Islet precursor cell (in vitro differentiated cells): ENCODE results near the gene RBMS3.

Experiments
- DNase-seq: peaks from one replicate; pipeline ENCODE4 v3.0.0-alpha.2; 2018

RBMS3 gene

DNA sequence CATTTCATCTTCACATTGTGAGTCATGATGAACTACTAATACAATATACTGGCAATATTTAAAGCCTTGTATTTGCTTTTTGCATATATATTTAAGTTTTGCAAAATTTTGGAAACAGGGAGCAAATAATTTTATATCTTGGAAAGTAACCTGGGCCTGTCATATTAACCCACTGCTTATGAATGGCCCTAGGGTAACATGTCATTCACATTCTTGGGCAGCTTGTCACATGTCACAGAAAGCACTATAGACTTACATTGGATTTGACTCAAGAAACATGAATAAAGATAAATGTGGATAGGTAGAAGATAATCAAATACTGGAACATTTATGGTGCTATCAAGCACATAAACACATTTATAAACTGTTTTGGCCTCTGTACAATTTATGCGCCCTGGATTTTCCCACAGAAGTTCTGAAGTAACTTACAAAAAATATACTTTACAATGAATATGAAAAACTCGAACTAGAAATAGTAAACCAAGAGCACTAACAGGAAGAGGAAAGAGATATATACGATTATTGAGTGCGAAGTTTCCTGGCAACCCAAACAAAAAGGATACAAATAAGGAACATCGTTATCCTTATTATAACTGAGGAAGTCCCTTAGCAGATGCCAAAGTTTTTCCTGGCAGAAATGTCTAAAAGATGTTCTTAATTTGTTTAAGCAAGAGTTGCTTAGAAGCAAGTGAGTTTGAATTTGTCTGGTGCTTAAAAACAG, 257.2 kb downstream of the RBMS3 start:
- DNase-seq = no peak

DNA sequence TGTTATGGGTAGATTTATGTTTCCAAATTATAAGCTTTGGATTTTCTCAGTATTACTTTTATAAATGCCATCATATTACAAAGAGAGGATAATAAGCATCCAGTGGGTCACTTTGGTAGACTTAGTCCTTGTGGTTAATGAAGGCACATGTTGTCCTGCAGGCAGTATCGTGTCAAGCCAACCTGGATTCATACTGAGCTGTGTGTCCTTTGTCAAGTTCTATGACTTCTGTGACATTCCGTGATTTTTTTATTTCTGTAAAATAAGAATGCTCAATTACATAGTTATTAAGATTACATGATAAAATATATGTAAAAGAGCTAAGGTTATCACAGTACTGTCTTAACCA, 257.7 kb downstream of the RBMS3 start:
- no peak for DNase-seq

DNA sequence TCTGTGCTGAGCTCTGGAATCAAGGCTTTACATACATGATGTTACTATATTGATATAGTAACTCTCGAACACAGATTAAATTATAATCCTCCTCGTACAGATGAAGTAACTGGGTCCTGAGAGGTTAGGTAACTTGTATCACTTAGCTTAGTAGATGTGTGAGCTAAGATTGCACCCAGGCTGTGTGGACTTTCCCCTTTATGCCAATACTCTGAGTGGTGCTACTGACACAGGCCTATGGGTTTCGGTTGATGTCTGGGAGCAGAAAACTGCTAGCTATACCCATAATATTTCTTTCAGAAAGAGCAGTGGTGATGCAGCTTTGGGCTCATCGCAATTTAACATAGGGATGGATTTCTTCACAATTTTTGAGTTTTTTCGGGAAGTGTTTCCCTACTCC, 259.7 kb downstream of the RBMS3 start:
- no peak for DNase-seq

DNA sequence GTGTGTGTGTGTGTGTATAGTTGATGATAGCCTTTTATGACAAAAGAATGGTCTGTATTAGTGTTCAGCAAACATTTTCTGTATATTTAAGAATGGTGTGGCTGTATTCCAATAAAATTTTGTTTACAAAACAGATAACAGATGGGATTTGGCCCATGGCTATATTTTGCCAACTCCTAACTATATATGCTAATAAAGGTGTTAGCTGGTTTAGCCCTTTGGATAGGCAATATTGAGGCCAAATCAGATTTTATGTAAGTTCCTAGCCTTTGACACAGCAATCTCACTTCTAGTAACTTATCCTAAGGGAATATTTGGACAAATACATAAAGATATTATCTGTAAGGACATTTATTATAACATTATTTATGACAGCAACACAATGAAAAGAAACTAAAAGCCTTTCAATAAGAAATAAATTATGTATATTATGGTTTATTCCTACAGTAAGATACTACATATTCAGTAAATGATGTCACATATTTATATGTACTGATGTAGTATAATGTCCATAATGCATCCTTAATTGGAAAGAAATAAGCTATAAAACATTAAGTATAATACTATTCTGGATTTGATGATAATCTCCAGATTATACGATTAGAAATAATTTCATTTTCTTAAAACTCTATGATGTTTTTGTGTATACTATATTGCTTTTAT, 264.0 kb downstream of the RBMS3 start:
- no peak for DNase-seq

DNA sequence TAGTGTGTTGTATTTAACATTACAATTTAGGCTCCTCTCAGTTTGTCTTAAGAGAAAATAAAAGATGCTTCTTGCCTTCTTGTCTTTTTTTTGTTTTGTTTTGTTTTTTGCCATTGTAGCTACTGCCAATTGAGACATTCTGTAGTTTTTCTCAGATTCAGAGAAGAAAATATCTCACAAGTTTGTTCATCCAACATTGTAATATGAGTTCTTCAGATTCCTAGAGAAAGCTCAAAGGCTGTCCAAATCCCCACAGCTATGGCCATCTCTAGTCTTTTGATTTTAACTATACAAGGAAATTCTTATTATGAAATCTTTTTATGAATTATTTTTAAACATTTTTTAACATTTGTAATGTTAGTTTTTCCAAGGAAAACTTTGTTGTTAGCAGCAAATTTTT, 264.7 kb downstream of the RBMS3 start:
- no peak for DNase-seq

DNA sequence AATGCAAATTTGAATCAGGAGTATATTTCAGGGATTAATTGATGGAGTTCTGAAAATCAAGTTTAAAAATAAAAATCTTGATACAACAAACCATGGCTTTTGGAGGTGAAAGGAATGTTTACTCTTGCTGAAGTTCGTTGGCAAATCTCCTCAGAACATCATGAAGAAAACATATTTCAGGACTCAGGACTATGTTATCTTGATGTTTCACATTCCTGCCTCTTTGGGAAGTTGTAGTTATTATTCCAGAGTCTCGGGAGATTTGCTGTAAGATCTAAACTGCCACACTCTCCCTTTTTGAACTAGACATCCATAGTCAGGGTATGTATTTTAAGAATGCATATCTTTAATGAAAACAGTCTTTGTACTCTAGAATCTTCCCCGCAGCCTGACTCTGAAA, 271.2 kb downstream of the RBMS3 start:
- DNase-seq = no peak

DNA sequence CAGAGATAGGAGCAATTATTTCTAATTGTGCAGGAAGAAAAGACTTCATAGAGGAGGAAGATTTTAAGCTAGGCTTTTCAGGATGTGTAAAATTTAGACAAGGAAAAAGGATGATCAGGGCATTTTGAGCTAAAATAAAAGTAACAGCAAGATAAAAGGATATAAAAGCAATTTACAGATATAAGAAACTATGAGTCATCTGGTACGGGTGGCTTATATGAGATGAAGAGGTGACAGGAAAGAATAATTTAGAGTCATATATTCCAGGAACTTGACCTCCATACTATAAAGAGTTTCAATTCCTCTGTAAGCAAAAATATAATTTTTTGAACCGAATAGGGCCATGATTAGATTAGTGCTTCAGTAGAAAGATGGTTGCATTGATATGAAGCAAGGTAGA, 273.7 kb downstream of the RBMS3 start:
- DNase-seq = no peak

DNA sequence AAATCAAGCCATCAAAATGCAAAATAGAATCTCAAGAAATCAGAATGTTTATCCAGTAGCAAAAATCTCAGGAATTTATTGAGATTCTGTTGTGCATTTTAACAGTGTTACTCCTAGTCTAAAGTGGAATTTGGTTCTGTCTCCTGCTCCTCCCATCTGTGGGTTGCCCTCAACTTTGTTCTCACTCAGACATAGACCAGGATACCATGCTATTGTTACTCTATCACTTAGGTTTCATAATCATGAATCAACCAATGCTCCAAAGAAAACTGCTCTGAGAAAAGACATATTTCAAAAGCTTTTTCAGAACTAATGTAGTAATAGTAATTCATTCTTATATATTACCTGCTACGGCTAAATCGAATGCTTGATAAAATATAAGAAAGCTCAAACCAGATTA, 274.7 kb downstream of the RBMS3 start:
- DNase-seq = no peak

DNA sequence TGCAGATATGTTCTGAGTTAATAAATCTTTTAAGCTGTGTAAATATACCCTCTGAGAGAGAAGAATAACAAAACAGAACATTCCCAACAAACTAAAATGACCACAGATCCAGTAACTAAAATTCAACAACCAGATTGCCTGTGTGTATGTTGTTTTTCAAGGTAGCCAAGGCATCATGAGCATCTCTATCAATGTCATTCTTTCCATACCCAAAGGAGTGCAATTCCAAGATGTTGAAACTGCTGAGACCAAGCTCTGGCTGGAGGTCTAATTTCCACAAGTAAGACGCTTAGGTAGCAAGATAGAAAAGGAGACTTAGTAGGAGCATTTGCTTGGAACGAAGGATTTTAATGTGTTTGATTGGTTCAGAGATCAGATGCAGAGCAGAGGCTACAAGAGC, 276.3 kb downstream of the RBMS3 start:
- DNase-seq = no peak

DNA sequence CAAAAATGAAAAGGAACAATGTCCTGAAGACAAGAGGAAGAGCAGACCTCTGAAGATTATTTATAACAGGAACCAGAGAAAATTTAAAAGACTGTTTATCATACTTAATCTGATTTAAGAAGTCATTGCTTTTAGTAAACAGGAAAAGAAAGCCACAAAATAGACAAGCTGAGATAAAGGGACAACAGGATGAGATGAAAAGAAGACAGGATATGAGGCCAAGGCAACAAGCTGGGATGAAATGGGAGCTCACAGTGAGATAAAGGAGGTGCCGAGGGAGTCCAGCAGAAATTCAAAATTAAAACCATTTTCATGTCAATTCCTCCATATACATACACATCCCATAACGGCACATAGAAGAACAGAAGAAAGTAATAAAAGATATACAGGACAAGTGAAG, 277.0 kb downstream of the RBMS3 start:
- DNase-seq = no peak

DNA sequence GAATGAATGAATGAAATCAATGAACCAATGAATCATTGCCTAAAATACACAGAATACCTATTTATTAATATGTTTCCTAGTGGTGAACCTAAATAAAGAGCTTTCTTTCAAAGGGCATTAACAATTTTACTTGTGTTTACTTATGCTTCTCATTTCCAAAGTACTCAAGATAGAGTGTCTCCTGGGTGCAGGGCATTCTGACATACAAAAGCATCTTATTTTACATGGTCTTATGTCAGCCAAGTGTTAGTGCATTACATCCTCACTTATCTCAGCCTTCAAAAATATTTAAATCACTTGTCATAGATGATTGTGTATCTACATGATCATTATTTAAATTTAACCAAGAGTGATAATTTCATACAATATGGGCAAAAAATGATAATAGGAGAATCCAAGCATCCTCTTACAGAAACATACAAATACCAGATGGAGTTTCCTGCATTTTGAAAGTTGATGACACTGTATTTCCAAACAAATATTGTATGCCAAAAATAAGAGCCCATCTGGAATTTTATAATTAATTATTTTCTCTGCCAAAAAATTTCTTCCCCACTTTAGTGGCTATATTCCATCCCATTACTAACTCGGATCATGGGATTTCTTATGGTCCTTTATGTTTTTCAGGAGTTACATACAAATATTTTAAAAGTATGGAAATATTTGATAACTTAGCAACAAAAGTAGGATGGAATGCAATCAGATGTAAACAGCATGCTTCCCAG, 279.0 kb downstream of the RBMS3 start:
- no peak for DNase-seq

DNA sequence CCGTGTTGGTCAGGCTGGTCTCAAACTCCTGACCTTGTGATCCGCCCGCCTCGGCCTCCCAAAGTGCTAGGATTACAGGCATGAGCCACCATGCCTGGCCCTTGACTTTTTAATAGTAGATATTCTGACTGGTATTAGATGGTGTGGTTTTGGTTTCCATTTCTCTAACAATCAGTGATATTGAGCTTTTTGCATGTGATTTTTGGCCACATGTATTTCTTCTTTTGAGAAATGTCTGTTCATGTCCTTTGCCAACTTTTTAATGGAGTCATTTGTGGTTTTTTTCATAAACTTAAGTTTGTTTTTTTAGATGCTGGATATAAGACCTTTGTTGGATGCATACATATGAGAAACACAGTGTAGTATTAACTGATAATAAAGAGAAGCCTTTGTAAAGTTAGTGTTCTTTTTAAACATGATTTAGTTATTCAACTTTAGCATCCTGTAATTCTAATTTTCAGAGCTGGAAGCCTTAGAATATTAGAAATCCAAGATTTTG, 280.8 kb downstream of the RBMS3 start:
- no peak for DNase-seq

DNA sequence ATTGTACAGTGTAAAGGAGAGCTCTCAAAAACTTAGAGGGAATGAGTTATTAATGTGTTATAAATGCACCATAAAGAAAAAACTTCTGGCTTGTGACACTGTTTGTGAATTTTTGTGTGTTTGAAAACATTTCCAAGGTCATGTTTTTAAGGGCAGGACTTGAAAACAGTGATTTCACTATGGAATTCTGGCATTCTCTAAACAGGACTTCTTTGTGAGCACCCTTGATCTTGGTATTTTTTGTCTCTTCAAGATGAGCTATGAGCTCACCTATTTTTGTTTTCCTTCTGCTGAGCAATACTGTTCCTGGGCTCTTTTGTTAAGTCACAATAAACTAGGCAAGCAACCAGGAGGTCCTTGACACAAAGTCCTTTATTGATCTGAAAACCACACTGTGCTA, 284.4 kb downstream of the RBMS3 start:
- no peak for DNase-seq

DNA sequence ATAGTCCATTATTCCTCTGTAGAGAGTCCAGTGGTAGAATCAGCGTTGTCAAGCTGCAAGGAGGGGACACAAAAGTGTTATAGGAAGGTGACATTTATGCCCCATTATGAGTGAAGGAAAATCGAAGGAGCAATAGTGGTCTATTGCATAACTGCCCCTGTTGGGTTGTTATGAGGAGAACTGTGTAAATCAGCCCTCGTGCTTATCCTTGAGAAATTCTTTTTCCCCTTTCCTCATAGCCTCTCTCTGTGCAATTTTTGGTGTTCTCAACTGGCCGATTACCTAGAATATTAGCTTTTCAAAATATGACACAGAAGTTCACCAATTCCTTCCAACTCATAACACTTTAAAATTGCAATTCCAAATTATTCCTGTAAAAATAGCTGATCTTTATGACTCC, 286.6 kb downstream of the RBMS3 start:
- DNase-seq = no peak

DNA sequence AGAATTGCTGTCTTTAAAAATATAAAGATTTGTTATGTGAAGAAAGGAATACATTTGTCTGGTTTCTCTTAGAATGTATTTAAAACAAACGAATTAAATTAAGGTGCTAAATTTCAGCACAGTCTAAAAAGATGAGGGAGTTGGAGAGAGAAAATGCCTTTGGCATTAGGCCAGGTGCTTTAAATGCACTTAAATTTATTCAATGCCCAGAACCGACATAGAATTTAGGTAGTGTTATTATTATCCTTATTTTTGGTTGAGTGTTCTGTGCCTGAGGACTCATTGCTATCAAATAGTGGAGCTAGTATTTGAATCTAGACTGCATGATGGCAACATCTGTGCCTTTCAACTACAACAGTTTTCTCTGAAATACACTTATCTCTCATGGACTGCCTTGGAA, 287.5 kb downstream of the RBMS3 start:
- DNase-seq = no peak

DNA sequence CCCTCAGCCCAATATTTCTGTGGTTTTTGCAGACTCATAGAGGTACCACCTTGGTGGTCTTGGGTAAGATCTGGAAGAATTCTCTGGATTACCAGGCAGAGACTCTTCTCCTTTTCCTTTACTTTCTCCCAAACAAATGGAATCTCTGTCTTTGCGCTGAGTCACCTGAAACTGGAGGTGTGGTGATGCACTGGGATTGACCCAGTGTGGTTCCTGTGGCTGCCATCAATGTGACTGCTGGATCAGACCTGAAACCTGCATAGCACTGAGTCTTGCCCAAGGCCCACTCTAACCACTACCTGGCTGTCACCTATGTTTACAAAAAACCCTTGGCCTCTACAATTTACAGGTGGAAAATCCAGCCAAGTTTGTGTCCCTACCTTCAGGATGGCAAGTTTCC, 295.3 kb downstream of the RBMS3 start:
- no peak for DNase-seq

DNA sequence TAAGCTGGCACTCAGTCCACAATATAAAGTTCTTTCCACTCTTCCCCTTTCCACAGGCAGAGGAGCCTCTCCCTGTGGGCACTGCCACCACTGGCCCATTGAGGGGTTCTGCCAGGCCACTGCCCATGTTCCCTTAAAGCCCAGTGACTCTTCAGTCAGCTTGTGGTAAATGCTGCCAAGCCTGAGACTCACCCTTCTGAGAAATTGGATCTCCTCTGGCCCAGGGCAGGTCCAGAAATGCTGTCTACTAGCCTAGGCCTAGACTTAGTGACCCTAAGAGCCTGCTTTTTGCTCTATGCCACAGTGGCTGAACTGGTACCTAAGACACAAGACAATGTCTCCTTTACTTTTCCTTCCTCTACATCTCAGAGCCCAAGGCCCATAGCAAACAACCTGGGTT, 295.8 kb downstream of the RBMS3 start:
- no peak for DNase-seq

DNA sequence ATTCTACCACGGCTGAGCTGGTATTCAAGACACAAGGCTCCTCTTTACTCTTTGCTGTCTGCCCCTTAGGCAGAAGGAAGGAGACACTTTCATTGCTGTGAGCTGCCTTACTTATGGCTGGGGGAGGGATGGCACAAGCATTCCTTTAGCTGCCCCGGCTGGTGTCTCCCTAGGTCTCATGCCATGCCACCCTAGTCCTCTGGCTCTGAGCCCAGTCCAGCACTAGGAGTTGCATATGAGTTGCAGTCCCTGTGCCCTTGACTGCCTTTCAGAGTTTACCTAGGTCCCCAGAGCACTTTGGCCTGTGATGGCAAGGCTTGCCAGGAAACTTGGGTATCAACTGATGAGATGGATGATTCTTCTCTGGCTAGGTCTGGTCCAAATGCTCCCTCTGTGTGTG, 296.4 kb downstream of the RBMS3 start:
- DNase-seq = no peak

DNA sequence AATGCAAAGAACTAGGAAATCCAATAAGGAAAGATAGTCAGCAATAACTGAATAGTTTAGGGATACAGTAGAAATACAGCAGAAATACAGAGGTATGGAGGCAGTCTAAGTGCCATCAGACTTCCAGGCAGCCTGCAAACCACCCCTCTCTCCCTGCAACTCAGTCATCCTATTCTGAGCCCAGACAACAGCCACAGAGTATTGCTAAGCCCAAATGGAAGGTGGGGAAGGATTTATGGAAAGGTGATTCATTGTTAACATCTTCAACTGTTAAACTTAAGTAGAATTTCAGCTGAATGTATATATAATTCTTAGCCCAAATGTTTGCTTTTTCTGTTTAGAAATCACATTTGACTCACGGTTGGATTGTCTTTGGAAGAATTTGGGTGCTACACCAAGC, 300.4 kb downstream of the RBMS3 start:
- no peak for DNase-seq

DNA sequence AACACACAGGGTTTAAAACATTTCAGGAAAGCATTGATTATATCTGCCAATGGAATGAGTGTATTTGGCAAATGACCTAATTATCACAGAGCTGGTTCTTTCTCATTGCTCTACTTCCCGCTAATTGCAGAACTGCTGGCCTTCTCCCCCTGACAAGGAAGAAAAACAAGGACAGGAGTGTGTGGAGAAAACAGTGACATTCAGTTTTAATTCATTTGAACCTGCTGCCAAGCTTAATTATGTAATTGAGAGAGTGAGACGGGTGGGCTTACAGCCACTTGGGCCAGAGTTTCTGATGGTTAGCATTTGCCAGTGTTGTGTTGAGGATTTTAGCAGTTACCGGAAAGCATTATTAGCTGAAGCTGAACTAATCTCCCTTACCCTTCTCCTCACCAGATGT, 301.4 kb downstream of the RBMS3 start:
- DNase-seq = no peak

DNA sequence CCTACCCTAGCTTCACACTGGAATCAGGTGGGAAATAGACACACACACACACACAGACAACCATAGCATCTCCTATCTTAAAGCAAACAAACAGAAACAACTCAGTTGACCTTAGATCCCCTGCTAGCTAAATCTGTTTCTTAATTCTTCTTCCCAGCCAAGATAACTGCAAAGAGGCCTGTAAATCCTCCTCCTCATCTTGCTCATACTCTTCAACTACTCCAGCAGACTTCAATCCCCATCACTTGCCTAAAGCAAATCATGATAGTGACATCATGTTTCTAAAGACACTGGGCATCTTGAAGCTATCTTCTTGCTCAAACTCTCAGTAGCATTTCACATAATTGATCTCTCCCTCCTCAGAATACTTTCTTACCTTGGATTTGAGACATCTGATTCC, 303.0 kb downstream of the RBMS3 start:
- DNase-seq = no peak

DNA sequence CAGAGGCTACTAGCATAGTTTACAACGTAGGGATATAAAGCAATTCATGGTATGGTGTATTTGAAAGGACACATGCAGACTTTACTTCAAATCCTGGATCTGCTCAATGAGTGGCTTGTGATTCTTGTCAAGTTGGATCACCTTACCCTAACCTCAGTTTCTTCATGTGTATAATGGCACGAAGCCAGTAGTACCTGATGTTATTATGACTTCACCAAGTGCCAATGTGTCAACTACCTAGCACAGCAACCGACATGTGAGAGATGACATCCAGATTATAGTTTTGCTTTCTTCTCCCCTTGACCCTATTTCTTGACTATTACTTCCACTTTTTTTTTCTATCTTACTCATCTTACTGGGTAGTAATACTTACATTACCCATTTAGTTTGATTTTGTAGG, 304.5 kb downstream of the RBMS3 start:
- no peak for DNase-seq

DNA sequence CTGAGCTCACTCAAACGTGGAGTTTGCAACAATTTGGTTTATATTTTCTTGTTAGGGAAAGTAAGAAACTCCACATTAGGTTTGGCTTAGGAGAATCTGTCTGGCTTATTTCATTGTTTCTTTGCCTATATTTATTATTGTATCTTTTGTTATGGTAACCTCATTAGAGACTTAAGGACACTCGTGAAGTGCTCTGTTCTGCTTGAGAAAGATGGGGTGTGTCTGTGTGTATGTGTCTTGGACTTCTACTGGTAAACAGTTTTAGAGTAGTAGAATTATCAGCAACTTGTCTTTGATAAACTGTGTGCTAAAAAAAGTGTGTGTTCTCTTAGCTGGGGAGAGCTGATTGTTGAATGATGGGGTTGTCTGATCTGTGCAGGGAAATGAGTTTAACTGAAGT, 306.5 kb downstream of the RBMS3 start:
- no peak for DNase-seq

DNA sequence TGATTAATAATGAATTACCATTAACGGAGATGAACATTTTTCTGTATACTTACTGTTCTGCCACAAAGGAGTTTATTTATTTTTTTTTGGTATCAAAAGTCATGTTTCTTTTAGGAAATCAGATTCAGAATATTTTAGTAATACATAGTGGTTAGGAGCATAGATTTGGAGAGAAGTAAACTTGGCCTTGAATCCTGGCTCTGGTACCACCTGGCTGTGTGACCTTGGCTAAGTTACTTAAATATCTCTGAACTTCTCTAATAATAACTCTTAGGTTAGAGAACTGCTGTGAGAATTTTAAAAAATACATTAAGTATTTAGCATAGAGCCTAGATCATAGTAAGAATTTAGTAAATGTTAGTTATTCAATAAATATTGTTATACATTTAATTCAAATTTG, 309.1 kb downstream of the RBMS3 start:
- DNase-seq = no peak
